GM21723 (cell line): ENCODE measurements around the gene PIK3CG.
"Not testable (repeated sequence)": the region's sequence is repeated elsewhere in the genome, so short reads cannot be mapped to it uniquely, and the experiment has no call there.

Experiments used
- ATAC-seq: cut with Tn5 transposase; IDR thresholded peaks from one replicate; pipeline ENCODE4 v1.9.1; 2021; ENCODE audit warnings: mild to moderate bottlenecking, moderate library complexity; ENCODE audit not compliant: unreplicated experiment

The PIK3CG gene

GRCh38 chr7:106929616-106930015, 64.5 kb downstream of the PIK3CG start:
- not testable (repeated sequence) for ATAC-seq

GRCh38 chr7:106936236-106936635, 71.2 kb downstream of the PIK3CG start:
- ATAC-seq = no peak

- ATAC-seq = not testable (repeated sequence)
Observed at GRCh38 chr7:106938122-106938521, 73.0 kb downstream of the PIK3CG start.

GRCh38 chr7:106938803-106939202, 73.7 kb downstream of the PIK3CG start:
- ATAC-seq = no peak

- ATAC-seq = no peak
Observed at GRCh38 chr7:106944035-106944665, 79.1 kb downstream of the PIK3CG start.

- ATAC-seq = no peak
Observed at GRCh38 chr7:106947244-106947728, 82.2 kb downstream of the PIK3CG start.

- ATAC-seq = no peak
Observed at GRCh38 chr7:106952001-106952657, 87.0 kb downstream of the PIK3CG start.

- no peak for ATAC-seq
Observed at GRCh38 chr7:106952658-106953231, 87.7 kb downstream of the PIK3CG start.

GRCh38 chr7:106954840-106955239, 89.8 kb downstream of the PIK3CG start:
- no peak for ATAC-seq

- ATAC-seq = not testable (repeated sequence)
Observed at GRCh38 chr7:106955857-106956256, 90.8 kb downstream of the PIK3CG start.
